Spleen (tissue), 7 donors: ENCODE results near the gene ZMYND8.

Experiments used
- CTCF ChIP-seq, 11 experiments: fragments of 200-600 bp in 7 of 11; fragments of 450-650 bp in 4 of 11; sonication (generic) in 4 of 11; IDR thresholded peaks in 8 of 11; conservative IDR thresholded peaks in 3 of 11; 1 replicate in 7 of 11; 2 replicates in 4 of 11; pipeline versions ENCODE4 v1.4.0 to v1.8.0; 2016 to 2021; ENCODE audit warnings: antibody characterized with exemption in 11 of 11, inconsistent platforms in 4 of 11, mild to moderate bottlenecking in 1 of 11
- POLR2A ChIP-seq, 3 donors: fragments of 450-650 bp; IDR thresholded peaks; one replicate each; pipeline ENCODE4 v1.5.1; 2017; ENCODE audit warnings: antibody characterized with exemption in 3 of 3, mild to moderate bottlenecking in 1 of 3
- POLR2AphosphoS5 ChIP-seq, 3 donors: sonication (generic); formaldehyde crosslinking; IDR thresholded peaks; one replicate each; pipeline ENCODE4 v1.5.1; 2017; ENCODE audit warnings: antibody characterized with exemption in 3 of 3
- donor health status: DM: no; HTN: no; CAD: no; lungs with moderate emphysema.
- donor health status: DM: no; HTN: no; CAD: no.
- donor health status: DM: no; HTN: no; CAD: no.

GRCh38 chr20:47265214-47265613 lies 91.3 kb downstream of the ZMYND8 start:
- TF ChIP-seq CTCF (IDR thresholded peaks at IDR 0.05 in 8 of 11, conservative IDR thresholded peaks at IDR 0.05 in 3 of 11) (no peak), POLR2A (IDR thresholded peaks at IDR 0.05) (no peak), POLR2AphosphoS5 (IDR thresholded peaks at IDR 0.05) (no peak)
